HEK293 (cell line): ENCODE measurements around the gene ERBB4.

Experiments used
- CTCF ChIA-PET: fragments of 350-600 bp; formaldehyde crosslinking; extraction: SDS; loops from one replicate; lab custom pipeline; 2021; ENCODE audit warnings: antibody characterized with exemption; lab: Yijun Ruan, JAX
- POLR2A ChIA-PET: fragments of 300-600 bp; formaldehyde crosslinking; extraction: SDS; loops from one replicate; lab custom pipeline; 2020; ENCODE audit warnings: antibody characterized with exemption, inconsistent platforms; lab: Yijun Ruan, JAX
- H3K27ac ChIP-seq: fragments of 200-500 bp; sonication (Bioruptor generic); 2 replicates; pipeline ENCODE4 v1.5.1; 2014; ENCODE audit warnings: low read depth, low read length, control low read depth, inconsistent platforms; ENCODE audit errors: extremely low read depth
- H3K36me3 ChIP-seq, 2 experiments: fragments of 200-500 bp in 1 of 2; sonication (Bioruptor generic) in 1 of 2; 1 replicate in 1 of 2; 2 replicates in 1 of 2; pipeline ENCODE4 v1.5.1; 2014 to 2017; ENCODE audit warnings: inconsistent platforms in 2 of 2, low read length in 2 of 2; ENCODE audit not compliant: control insufficient read depth in 2 of 2, insufficient read depth in 1 of 2
- H3K4me1 ChIP-seq: fragments of 200-500 bp; sonication (Bioruptor generic); 2 replicates; pipeline ENCODE4 v1.5.1; 2014; ENCODE audit warnings: mild to moderate bottlenecking, low read length, inconsistent platforms; ENCODE audit not compliant: control insufficient read depth, insufficient read depth
- H3K4me3 ChIP-seq: 2 replicates; pipeline ENCODE4 v1.5.1; 2011; ENCODE audit warnings: low read depth, mild to moderate bottlenecking, control low read depth, low read length, moderate library complexity
- H3K9me3 ChIP-seq: fragments of 200-500 bp; sonication (Bioruptor generic); 2 replicates; pipeline ENCODE4 v1.5.1; 2014; ENCODE audit warnings: low read depth, low read length, inconsistent platforms; ENCODE audit not compliant: control insufficient read depth, insufficient read depth
- AEBP2 ChIP-seq: fragments of 450-650 bp; formaldehyde crosslinking; IDR thresholded peaks from 2 replicates; pipeline ENCODE4 v1.5.1; 2016; ENCODE audit warnings: missing biosample characterization, missing genetic modification characterization, borderline replicate concordance
- BCL11A ChIP-seq: fragments of 450-650 bp; formaldehyde crosslinking; IDR thresholded peaks from 2 replicates; pipeline ENCODE4 v1.5.1; 2016; ENCODE audit warnings: low read depth, missing biosample characterization, missing genetic modification characterization
- ELK4 ChIP-seq: IDR thresholded peaks from 2 replicates; pipeline ENCODE4 v1.6.1; 2011; ENCODE audit warnings: mild to moderate bottlenecking, low read depth, low read length, borderline replicate concordance
- FEZF1 ChIP-seq: fragments of 450-650 bp; formaldehyde crosslinking; IDR thresholded peaks from 2 replicates; pipeline ENCODE4 v1.5.1; 2016; ENCODE audit warnings: missing biosample characterization, missing genetic modification characterization
- HOXD13 ChIP-seq: sonication (generic); formaldehyde crosslinking; IDR thresholded peaks from 2 replicates; pipeline ENCODE4 v1.8.0; 2022; ENCODE audit warnings: missing genetic modification reagents, borderline replicate concordance
- KLF7 ChIP-seq: fragments of 450-650 bp; formaldehyde crosslinking; IDR thresholded peaks from 2 replicates; pipeline ENCODE4 v1.5.1; 2016; ENCODE audit warnings: missing biosample characterization, missing genetic modification characterization, borderline replicate concordance
- KLF9 ChIP-seq: fragments of 450-650 bp; formaldehyde crosslinking; IDR thresholded peaks from 2 replicates; pipeline ENCODE4 v1.5.1; 2016; ENCODE audit warnings: missing biosample characterization, missing genetic modification characterization, low read depth
- PRDM6 ChIP-seq: fragments of 450-650 bp; formaldehyde crosslinking; IDR thresholded peaks from 2 replicates; pipeline ENCODE4 v1.5.1; 2017; ENCODE audit warnings: missing biosample characterization, missing genetic modification characterization
- ZBTB26 ChIP-seq: fragments of 450-650 bp; formaldehyde crosslinking; optimal IDR thresholded peaks from 2 replicates; pipeline ENCODE3; 2016; ENCODE audit warnings: missing biosample characterization, mild to moderate bottlenecking, missing genetic modification characterization
- ZFP69B ChIP-seq: fragments of 450-650 bp; formaldehyde crosslinking; IDR thresholded peaks from 2 replicates; pipeline ENCODE4 v1.5.1; 2016; ENCODE audit warnings: missing biosample characterization, missing genetic modification characterization
- ZNF121 ChIP-seq: fragments of 450-650 bp; formaldehyde crosslinking; IDR thresholded peaks from 2 replicates; pipeline ENCODE4 v1.5.1; 2016; ENCODE audit warnings: missing biosample characterization, missing genetic modification characterization
- ZNF175 ChIP-seq: fragments of 450-650 bp; formaldehyde crosslinking; IDR thresholded peaks from 2 replicates; pipeline ENCODE4 v1.5.1; 2016; ENCODE audit warnings: missing biosample characterization, missing genetic modification characterization
- ZNF214 ChIP-seq: fragments of 450-650 bp; formaldehyde crosslinking; IDR thresholded peaks from 2 replicates; pipeline ENCODE4 v1.5.1; 2017; ENCODE audit warnings: missing biosample characterization, mild to moderate bottlenecking, missing genetic modification characterization, borderline replicate concordance
- ZNF311 ChIP-seq: fragments of 450-650 bp; formaldehyde crosslinking; IDR thresholded peaks from 2 replicates; pipeline ENCODE4 v1.5.1; 2017; ENCODE audit warnings: missing biosample characterization, missing genetic modification characterization, borderline replicate concordance
- ZNF324 ChIP-seq: fragments of 450-650 bp; formaldehyde crosslinking; IDR thresholded peaks from 2 replicates; pipeline ENCODE4 v1.5.1; 2016; ENCODE audit warnings: missing biosample characterization, missing genetic modification characterization
- ZNF341 ChIP-seq: fragments of 450-650 bp; formaldehyde crosslinking; IDR thresholded peaks from 2 replicates; pipeline ENCODE4; 2016; ENCODE audit warnings: low read depth, missing biosample characterization, missing genetic modification characterization
- ZNF433 ChIP-seq: fragments of 450-650 bp; formaldehyde crosslinking; IDR thresholded peaks from 2 replicates; pipeline ENCODE4 v1.5.1; 2016; ENCODE audit warnings: missing biosample characterization, missing genetic modification characterization, low read depth
- ZNF449 ChIP-seq: fragments of 450-650 bp; formaldehyde crosslinking; IDR thresholded peaks from 2 replicates; pipeline ENCODE4 v1.5.1; 2017; ENCODE audit warnings: missing biosample characterization, mild to moderate bottlenecking, missing genetic modification characterization, moderate library complexity
- ZNF473 ChIP-seq: fragments of 450-650 bp; formaldehyde crosslinking; IDR thresholded peaks from 2 replicates; pipeline ENCODE4 v1.5.1; 2017; ENCODE audit warnings: missing biosample characterization, missing genetic modification characterization
- ZNF529 ChIP-seq: fragments of 450-650 bp; formaldehyde crosslinking; IDR thresholded peaks from 2 replicates; pipeline ENCODE4 v1.5.1; 2017; ENCODE audit warnings: missing genetic modification characterization, missing biosample characterization; ENCODE audit not compliant: insufficient replicate concordance
- ZNF624 ChIP-seq: fragments of 450-650 bp; formaldehyde crosslinking; IDR thresholded peaks from 2 replicates; pipeline ENCODE4 v1.5.1; 2017; ENCODE audit warnings: missing biosample characterization, missing genetic modification characterization
- ZNF785 ChIP-seq: fragments of 450-650 bp; formaldehyde crosslinking; IDR thresholded peaks from 2 replicates; pipeline ENCODE4 v1.5.1; 2016; ENCODE audit warnings: missing biosample characterization, missing genetic modification characterization

The ERBB4 gene

GRCh38 chr2:211744379-211744778 is 794.2 kb downstream of the ERBB4 start:
- Histone ChIP-seq H3K4me1 (no peaks in the 10 kb centered on the region), H3K27ac (no peak overlapping the region), H3K4me3 (no peak overlapping the region), H3K9me3 (no peaks in the 10 kb centered on the region)
- TF ChIP-seq ZNF785 (tag by site-specific recombination) (no peak), ZFP69B (tag by site-specific recombination) (no peak), HOXD13 (no peak), ZNF214 (tag by site-specific recombination) (no peak), FEZF1 (tag by site-specific recombination) (no peak), ZBTB26 (tag by site-specific recombination) (no peak)
- TF ChIP-seq, all 188 proteins: peak for 0
- POLR2A ChIA-PET = no interaction called here
- CTCF ChIA-PET = interaction anchor here (0.6 to 3.4 kb wide), 21 partner anchors 8 to 828 kb away, joined by 3 to 17 read pairs (median 4); no protein-coding TSS in a partner anchor
- H3K36me3 ChIP-seq = no peaks in the 10 kb centered on the region

- POLR2A ChIA-PET = no interaction called here
- CTCF ChIA-PET = interaction anchor here (0.5 to 1.4 kb wide), 3 partner anchors 56 to 826 kb away, joined by 3 to 4 read pairs (median 3); no protein-coding TSS in a partner anchor
- H3K27ac ChIP-seq = no peak overlapping the region
- TF ChIP-seq ZNF324 (tag by site-specific recombination) = no peak
- no peak for TF ChIP-seq KLF9 (tag by site-specific recombination)
- TF ChIP-seq BCL11A (tag by site-specific recombination) = no peak
- no peak for TF ChIP-seq ELK4
- no peak for TF ChIP-seq ZNF175 (tag by site-specific recombination)
- no peak for TF ChIP-seq ZNF473 (tag by site-specific recombination)
- TF ChIP-seq KLF7 (tag by site-specific recombination) = no peak
- TF ChIP-seq ZNF433 (tag by site-specific recombination) = no peak
- TF ChIP-seq ZNF311 = no peak
- no peak for TF ChIP-seq ZNF529 (tag by site-specific recombination)
- TF ChIP-seq ZNF121 (tag by site-specific recombination) = no peak
- TF ChIP-seq ZNF341 = no peak
- TF ChIP-seq ZNF624 (tag by site-specific recombination) = no peak
- no peak for TF ChIP-seq AEBP2
- H3K36me3 ChIP-seq = no peaks in the 10 kb centered on the region
- no peaks in the 10 kb centered on the region for H3K4me1 ChIP-seq
- H3K9me3 ChIP-seq = no peaks in the 10 kb centered on the region
- H3K4me3 ChIP-seq = no peak overlapping the region
Observed at GRCh38 chr2:211741966-211742365, 796.6 kb downstream of the ERBB4 start.

GRCh38 chr2:211737282-211737681 is 801.3 kb downstream of the ERBB4 start:
- POLR2A ChIA-PET = no interaction called here
- H3K9me3 ChIP-seq = no peaks in the 10 kb centered on the region
- TF ChIP-seq ZNF449 = no peak
- no peak for TF ChIP-seq PRDM6 (tag by site-specific recombination)
- no peaks in the 10 kb centered on the region for H3K36me3 ChIP-seq
- no peaks in the 10 kb centered on the region for H3K4me1 ChIP-seq
- CTCF ChIA-PET = interaction anchor here (1.0 kb wide), 1 partner anchor 830 kb away, joined by 4 read pairs; no protein-coding TSS in a partner anchor
- H3K4me3 ChIP-seq = no peak overlapping the region
- H3K27ac ChIP-seq = no peak overlapping the region
